ENCODE data around the gene MYBPHL. TPM values are rescaled to one million over a fixed set of nuclear protein-coding genes. Genes with fewer than 3 reads are reported as not detected.

The MYBPHL gene
- total RNA-seq, 4 donors from 2014 or later: not detected

GRCh38 chr1:109263234-109263596 lies 43.6 kb downstream of the MYBPHL start:
- DNase-seq (ENCODE audit: extremely low spot score): no peak
- TF ChIP-seq CTCF (IDR thresholded peaks at IDR 0.05) (no peak), POLR2A (IDR thresholded peaks at IDR 0.05; ENCODE audit: low read depth) (no peak), POLR2AphosphoS5 (IDR thresholded peaks at IDR 0.05) (no peak), EP300 (IDR thresholded peaks at IDR 0.05) (no peak)
- intact Hi-C loops (cut with DNase I): loop anchor here (5.0 kb wide), 1 partner anchor 139 kb away; no protein-coding TSS in a partner anchor
- peaks cover 0 to 79% (median 40%) of the 10 kb centered on the region in 4 donors for H3K36me3 ChIP-seq
- peak overlapping the region in 3 of 4 donors; percentile 26 to 53 (median 40) for H3K27ac ChIP-seq (replicated peaks in 1 of 4)
- 77% methylated on average over 6 of the region's 12 CpGs for WGBS
- no peak overlapping the region for H3K4me3 ChIP-seq
- no peaks in the 10 kb centered on the region for H3K27me3 ChIP-seq
- H3K4me1 ChIP-seq: peaks cover 4 to 22% (median 17%) of the 10 kb centered on the region in 4 donors
- no peaks in the 10 kb centered on the region for H3K9me3 ChIP-seq

- H3K4me3 ChIP-seq: no peak overlapping the region
- no peak for DNase-seq (ENCODE audit: extremely low spot score)
- TF ChIP-seq EP300 (IDR thresholded peaks at IDR 0.05) (no peak), POLR2AphosphoS5 (IDR thresholded peaks at IDR 0.05) (no peak), POLR2A (IDR thresholded peaks at IDR 0.05; ENCODE audit: low read depth) (no peak), CTCF (IDR thresholded peaks at IDR 0.05) (no peak)
- peaks cover 0 to 71% (median 36%) of the 10 kb centered on the region in 4 donors for H3K36me3 ChIP-seq
- WGBS: 88% methylated on average over 10 of the region's 22 CpGs
- intact Hi-C loops (cut with DNase I): loop anchor here (5.0 kb wide), 1 partner anchor 140 kb away; no protein-coding TSS in a partner anchor
- peak overlapping the region in 3 of 4 donors; percentile 26 to 53 (median 40) for H3K27ac ChIP-seq (replicated peaks in 1 of 4)
- H3K27me3 ChIP-seq: no peaks in the 10 kb centered on the region
- no peaks in the 10 kb centered on the region for H3K9me3 ChIP-seq
- peaks cover 4 to 22% (median 17%) of the 10 kb centered on the region in 4 donors for H3K4me1 ChIP-seq
Observed at GRCh38 chr1:109262231-109263055, 44.4 kb downstream of the MYBPHL start.

- TF ChIP-seq POLR2A (IDR thresholded peaks at IDR 0.05; ENCODE audit: low read depth): no peak
- no peak for TF ChIP-seq CTCF (IDR thresholded peaks at IDR 0.05)
- TF ChIP-seq POLR2AphosphoS5 (IDR thresholded peaks at IDR 0.05): no peak
- TF ChIP-seq EP300 (IDR thresholded peaks at IDR 0.05): no peak
- intact Hi-C loops (cut with DNase I): loop anchor here (5.0 kb wide), 1 partner anchor 141 kb away; no protein-coding TSS in a partner anchor
- 87% methylated on average over 6 of the region's 6 CpGs for WGBS
Observed at GRCh38 chr1:109261578-109261977, 45.2 kb downstream of the MYBPHL start.

GRCh38 chr1:109261006-109261405 lies 45.8 kb downstream of the MYBPHL start:
- Histone ChIP-seq H3K4me3 (no peak overlapping the region), H3K27me3 (no peaks in the 10 kb centered on the region), H3K27ac (replicated peaks in 1 of 4) (no peak overlapping the region), H3K4me1 (peaks cover 4 to 25% (median 19%) of the 10 kb centered on the region in 4 donors), H3K9me3 (no peaks in the 10 kb centered on the region), H3K36me3 (peaks cover 0 to 59% (median 34%) of the 10 kb centered on the region in 4 donors)
- 78% methylated on average over 11 of the region's 16 CpGs for WGBS
- TF ChIP-seq EP300 (IDR thresholded peaks at IDR 0.05) (no peak), POLR2A (IDR thresholded peaks at IDR 0.05; ENCODE audit: low read depth) (no peak), POLR2AphosphoS5 (IDR thresholded peaks at IDR 0.05) (no peak), CTCF (IDR thresholded peaks at IDR 0.05) (no peak)
- no peak for DNase-seq (ENCODE audit: extremely low spot score)
- intact Hi-C loops (cut with DNase I): loop anchor here (5.0 kb wide), 1 partner anchor 141 kb away; no protein-coding TSS in a partner anchor

More at GRCh38 chr1:109261578-109261977, 45.2 kb downstream of the MYBPHL start:
- Histone ChIP-seq H3K9me3 (no peaks in the 10 kb centered on the region), H3K4me1 (peaks cover 4 to 22% (median 17%) of the 10 kb centered on the region in 4 donors), H3K27me3 (no peaks in the 10 kb centered on the region), H3K4me3 (no peak overlapping the region), H3K27ac (replicated peaks in 1 of 4) (no peak overlapping the region), H3K36me3 (peaks cover 0 to 62% (median 34%) of the 10 kb centered on the region in 4 donors)
- DNase-seq (ENCODE audit: extremely low spot score): no peak
